K562 (cell line): ENCODE results near the gene UBE2U. TPM values are rescaled to one million over a fixed set of nuclear protein-coding genes. Genes with fewer than 3 reads are reported as not detected.

Experiments used
- ATAC-seq: fragments of 200-7000 bp; cut with Tn5 transposase; 3 replicates; pipeline ENCODE4 v1.9.1; 2020; ENCODE audit warnings: moderate library complexity
- BruUV-seq: library from RNA; stranded (reverse); fragments of 400-500 nt; replicated peaks from 2 replicates; lab custom pipeline; 2021; lab: Mats Ljungman, UMichigan
- CTCF ChIA-PET: fragments of 300-600 bp; formaldehyde crosslinking; extraction: SDS; loops from one replicate; lab custom pipeline; 2021; ENCODE audit warnings: low intra/inter-chr PET ratio; lab: Yijun Ruan, JAX
- POLR2A ChIA-PET: fragments of 300-600, 350-650 bp; sonication (Branson Sonifier 250); formaldehyde crosslinking; extraction: SDS; loops from one replicate; lab custom pipeline; 2021; ENCODE audit warnings: antibody characterized with exemption, inconsistent platforms; lab: Yijun Ruan, JAX
- DNase-seq, 4 experiments: peaks; one replicate each; pipeline versions ENCODE4 v3.0.0 to v3.0.0-alpha.2; 2011 to 2018; ENCODE audit warnings: low spot score in 3 of 4, mixed read lengths in 3 of 4; ENCODE audit errors: extremely low read depth in 1 of 4
- FAIRE-seq: peaks from 2 replicates; lab custom pipeline; 2011; peaks lifted over from hg19 to GRCh38; lab: Jason Lieb, UNC
- H2AFZ ChIP-seq: 2 replicates; pipeline ENCODE4 v1.6.0; 2011; ENCODE audit warnings: low read depth, low read length, control low read depth, inconsistent platforms
- H3K27ac ChIP-seq: fragments of 200-600 bp; 3 replicates; pipeline ENCODE4 v1.8.0; 2011; ENCODE audit warnings: low read depth, mild to moderate bottlenecking, control low read depth, inconsistent platforms, low read length, moderate library complexity, mixed read lengths; ENCODE audit errors: extremely low read depth
- H3K27me3 ChIP-seq, 2 experiments: fragments of 300-600 bp in 1 of 2; 2 replicates in 1 of 2; 3 replicates in 1 of 2; pipeline versions ENCODE4 v1.6.0 to v1.8.0; 2011; ENCODE audit warnings: inconsistent platforms in 2 of 2, low read length in 2 of 2, mild to moderate bottlenecking in 1 of 2, mixed read lengths in 1 of 2, moderate library complexity in 1 of 2; ENCODE audit not compliant: control insufficient read depth in 2 of 2, insufficient read depth in 2 of 2
- H3K36me3 ChIP-seq: fragments of 300-600 bp; 3 replicates; pipeline ENCODE4 v1.8.0; 2011; ENCODE audit warnings: mild to moderate bottlenecking, low read length, inconsistent platforms; ENCODE audit not compliant: control insufficient read depth, insufficient read depth
- H3K4me1 ChIP-seq, 2 experiments: fragments of 200-600 bp in 1 of 2; replicated peaks in 1 of 2; 2 replicates in 1 of 2; 3 replicates in 1 of 2; pipeline versions ENCODE4 v1.5.1 to v1.8.0; 2011; ENCODE audit warnings: inconsistent platforms in 2 of 2, low read length in 2 of 2, mild to moderate bottlenecking in 1 of 2, mixed read lengths in 1 of 2, moderate library complexity in 1 of 2; ENCODE audit not compliant: control insufficient read depth in 2 of 2, insufficient read depth in 2 of 2
- H3K4me2 ChIP-seq: 2 replicates; pipeline ENCODE4 v1.6.1; 2011; ENCODE audit warnings: low read length, control low read depth, inconsistent platforms, mixed read lengths; ENCODE audit not compliant: insufficient read depth
- H3K4me3 ChIP-seq: fragments of 200-600 bp; sonication (generic), shearing (Covaris generic); 2 replicates; pipeline ENCODE4 v1.5.1; 2016; ENCODE audit warnings: control low read depth, inconsistent platforms
- H3K79me2 ChIP-seq: fragments of 200-600 bp; 3 replicates; pipeline ENCODE4 v1.8.0; 2011; ENCODE audit warnings: low read length, inconsistent platforms; ENCODE audit not compliant: control insufficient read depth, insufficient read depth
- H3K9ac ChIP-seq, 2 experiments: 2 replicates each; pipeline versions ENCODE4 v1.6.0 to v1.6.1; 2011; ENCODE audit warnings: low read depth in 2 of 2, low read length in 2 of 2, control low read depth in 1 of 2, inconsistent platforms in 1 of 2, mild to moderate bottlenecking in 1 of 2, mixed read lengths in 1 of 2; ENCODE audit not compliant: insufficient read depth in 1 of 2
- H3K9me1 ChIP-seq: one replicate; pipeline ENCODE4 v1.6.0; 2011; ENCODE audit warnings: inconsistent platforms, mild to moderate bottlenecking, low read length, moderate library complexity; ENCODE audit not compliant: control insufficient read depth, insufficient read depth
- H3K9me3 ChIP-seq: replicated peaks from 2 replicates; pipeline ENCODE4 v1.5.1; 2011; ENCODE audit warnings: low read depth, low read length, inconsistent platforms; ENCODE audit not compliant: control insufficient read depth, insufficient read depth
- H4K20me1 ChIP-seq: replicated peaks from 2 replicates; pipeline ENCODE4 v1.6.1; 2011; ENCODE audit warnings: low read length, inconsistent platforms, mixed read lengths; ENCODE audit not compliant: control insufficient read depth, insufficient read depth
- ATF1 ChIP-seq, 2 experiments: fragments of 450-650 bp in 1 of 2; IDR thresholded peaks; 2 replicates each; pipeline ENCODE4 v1.6.1; 2016; ENCODE audit warnings: missing compliant biosample characterization in 1 of 2, missing genetic modification characterization in 1 of 2
- ATF3 ChIP-seq, 2 experiments: fragments of 450-650 bp in 1 of 2; sonication (generic) in 1 of 2; formaldehyde crosslinking in 1 of 2; IDR thresholded peaks in 1 of 2; conservative IDR thresholded peaks in 1 of 2; 2 replicates each; pipeline versions ENCODE4 v1.6.1 to v1.8.1; 2016 to 2023; ENCODE audit warnings: mild to moderate bottlenecking in 2 of 2, moderate library complexity in 2 of 2, inconsistent platforms in 1 of 2, missing genetic modification reagents in 1 of 2
- CREB1 ChIP-seq, 2 experiments: sonication (generic) in 1 of 2; formaldehyde crosslinking in 1 of 2; IDR thresholded peaks; 2 replicates each; pipeline versions ENCODE4 v1.6.1 to v1.8.0; 2012 to 2022; ENCODE audit warnings: inconsistent platforms in 1 of 2, mild to moderate bottlenecking in 1 of 2, missing genetic modification reagents in 1 of 2, moderate library complexity in 1 of 2
- DMBX1 ChIP-seq: fragments of 250-450 bp; sonication (Bioruptor Pico); IDR thresholded peaks from 2 replicates; pipeline ENCODE4 v1.8.0; 2022; ENCODE audit warnings: inconsistent platforms, mild to moderate bottlenecking, moderate library complexity, borderline replicate concordance
- GMEB1 ChIP-seq: fragments of 250-450 bp; sonication (Bioruptor Pico); IDR thresholded peaks from 2 replicates; pipeline ENCODE4 v1.4.0; 2020; ENCODE audit warnings: mild to moderate bottlenecking
- HDAC6 ChIP-seq: IDR thresholded peaks from 2 replicates; pipeline ENCODE4 v1.6.1; 2012; ENCODE audit warnings: low read depth, mild to moderate bottlenecking, control low read depth, inconsistent platforms, low read length, moderate library complexity
- MEIS2 ChIP-seq: fragments of 450-650 bp; IDR thresholded peaks from 2 replicates; pipeline ENCODE4 v1.6.1; 2014; ENCODE audit warnings: mild to moderate bottlenecking; ENCODE audit not compliant: partially characterized antibody
- NCOA1 ChIP-seq: fragments of 450-650 bp; IDR thresholded peaks from 2 replicates; pipeline ENCODE4 v1.6.1; 2016; ENCODE audit warnings: low read depth
- SMC3 ChIP-seq: conservative IDR thresholded peaks from 2 replicates; pipeline ENCODE4 v1.6.1; 2011; ENCODE audit warnings: low read depth, low read length, improper control_type of control experiment; ENCODE audit not compliant: insufficient read depth
- STAG1 ChIP-seq: sonication (generic); formaldehyde crosslinking; IDR thresholded peaks from 2 replicates; pipeline ENCODE4 v1.5.0; 2020; ENCODE audit warnings: missing genetic modification reagents, borderline replicate concordance
- ZBTB34 ChIP-seq: fragments of 250-450 bp; sonication (Bioruptor Pico); IDR thresholded peaks from 2 replicates; pipeline ENCODE4 v1.8.0; 2021; ENCODE audit warnings: mild to moderate bottlenecking, moderate library complexity
- ZNF384 ChIP-seq: IDR thresholded peaks from 2 replicates; pipeline ENCODE4 v1.6.1; 2012; ENCODE audit warnings: low read depth, low read length, improper control_type of control experiment
- ZNF780A ChIP-seq: fragments of 250-450 bp; sonication (Bioruptor Pico); IDR thresholded peaks from 2 replicates; pipeline ENCODE4 v1.5.0; 2021; ENCODE audit warnings: mild to moderate bottlenecking
- WGBS: fragments of 100-300 bp; shearing (Covaris generic); methylation state at CpG from one replicate; pipeline ENCODE4 v1.1.6; 2016; ENCODE audit warnings: low coverage, mixed read lengths; ENCODE audit not compliant: insufficient coverage; ENCODE audit errors: missing lambda C conversion rate; 5-methylcytosine and 5-hydroxymethylcytosine counted together
- in situ Hi-C: fragments of 300-500 bp; cut with MboI; formaldehyde crosslinking; loops from 4 replicates; pipeline ENCODE4 v1.15.0; 2018; ENCODE audit warnings: inconsistent platforms, mixed read lengths
- intact Hi-C: fragments of 100-400 bp; cut with micrococcal nuclease; formaldehyde crosslinking; loops from 2 replicates; pipeline ENCODE4 v1.14.2; 2022
- polyA plus RNA-seq, 8 experiments: library from polyadenylated mRNA; depleted of rRNA in 4 of 8; stranded (reverse) in 5 of 8; unstranded in 3 of 8; fragments of >200 nt; fragmentation: Nextera tagmentation in 2 of 8; fragmentation: Illumina TruSeq in 1 of 8; extraction: Ambion mirVana in 2 of 8; extraction: Trizol in 1 of 8; gene quantifications; 2 replicates each; pipeline versions ENCODE4 v1.2.1 to v1.2.3, GENCODE V29; 2011 to 2014; ENCODE audit warnings: inconsistent platforms in 1 of 8, missing spikeins in 1 of 8
- total RNA-seq, 7 experiments: library from RNA; depleted of rRNA in 6 of 7; stranded (reverse); fragments of >200 nt in 6 of 7; fragmentation: Illumina TruSeq in 2 of 7; extraction: Trizol in 2 of 7; gene quantifications; 2 replicates each; pipeline versions ENCODE4 v1.2.1 to v1.2.3, GENCODE V29; 2011 to 2021; ENCODE audit warnings: low replicate concordance in 1 of 7

UBE2U gene
- total and polyA plus RNA-seq, 9 of the 15 experiments (the other 6 are each of a cell fraction or from before 2014, with no cell fraction given) = not detected

- TF ChIP-seq ZNF780A (CRISPR knock-in tag) = no peak
- no peak for TF ChIP-seq DMBX1 (CRISPR knock-in tag)
- no peak for TF ChIP-seq GMEB1 (CRISPR knock-in tag)
- no peak for TF ChIP-seq NCOA1
- TF ChIP-seq HDAC6 = no peak
Observed at GRCh38 chr1:64266991-64267390, 63.6 kb downstream of the UBE2U start (continued).

GRCh38 chr1:64268653-64269557, 65.5 kb downstream of the UBE2U start:
- in situ Hi-C loops (loop anchor here (10.0 to 25.0 kb wide), 2 partner anchors 406 to 768 kb away; no protein-coding TSS in a partner anchor), intact Hi-C loops (loop anchor here (1.0 to 5.0 kb wide), 4 partner anchors 218 to 555 kb away; no protein-coding TSS in a partner anchor)
- Histone ChIP-seq H3K79me2 (no peaks in the 10 kb centered on the region), H3K27ac (no peak overlapping the region), H3K9me3 (no peaks in the 10 kb centered on the region), H3K9me1 (no peaks in the 10 kb centered on the region), H3K4me1 (0 out of 5 replicates have a peak, but pooled peaks cover 0 to 3% of the 10 kb centered on the region in 2 experiments), H2AFZ (peak overlapping the region; percentile 46), H4K20me1 (no peaks in the 10 kb centered on the region), H3K4me2 (peak overlapping the region; percentile 66), H3K36me3 (no peaks in the 10 kb centered on the region), H3K9ac (no peak overlapping the region), H3K4me3 (no peak overlapping the region), H3K27me3 (no peaks in the 10 kb centered on the region; a peak in 1 of 5 replicates)
- no TSS peak for BruUV-seq
- ChIA-PET CTCF (interaction anchor here (1.0 to 2.0 kb wide), 3 partner anchors 16 to 1974 kb away, joined by 3 to 8 read pairs (median 8); no protein-coding TSS in a partner anchor), POLR2A (no interaction called here)
- 8% methylated on average over 22 of the region's 23 CpGs for WGBS
- ATAC-seq (peak; percentile 89), DNase-seq (peak; percentile 49 to 75 (median 56)), FAIRE-seq (peak; percentile 88)
- TF ChIP-seq ATF1 (CRISPR knock-in tag; IDR thresholded peaks at IDR 0.05) = no peak
- peak; percentile 78 for TF ChIP-seq ATF1 (tag; IDR thresholded peaks at IDR 0.05)
- TF ChIP-seq ZNF384 = 0 out of 2 replicates have a peak, but pooled peaks have one; percentile 43
- TF ChIP-seq ATF3 (IDR thresholded peaks at IDR 0.05) = peak; percentile 31; the same call in 1 of the 2 replicates
- TF ChIP-seq ATF3 (CRISPR knock-in tag; conservative IDR thresholded peaks at IDR 0.05) = no peak
- TF ChIP-seq STAG1 (CRISPR knock-in tag) = peak; percentile 15; the same call in 1 of the 2 replicates
- TF ChIP-seq SMC3 = peak; percentile 60
- no peak for TF ChIP-seq CREB1 (IDR thresholded peaks at IDR 0.05)
- peak; percentile 40; the same call in 1 of the 2 replicates for TF ChIP-seq CREB1 (CRISPR knock-in tag; IDR thresholded peaks at IDR 0.05)
- TF ChIP-seq MEIS2 = no peak
- no peak for TF ChIP-seq ZBTB34
